GM12878 (cell line): ENCODE results near the gene DTNA. TPM values are rescaled to one million over a fixed set of nuclear protein-coding genes. Genes with fewer than 3 reads are reported as not detected.

ENCODE experiments used
- ATAC-seq: fragments of 200-7000 bp; cut with Tn5 transposase; 3 replicates; pipeline ENCODE4 v1.9.1; 2020; ENCODE audit warnings: mild to moderate bottlenecking, moderate library complexity
- BruUV-seq: library from RNA; stranded (reverse); fragments of 400-500 nt; replicated peaks from 2 replicates; lab custom pipeline; 2021; lab: Mats Ljungman, UMichigan
- CTCF ChIA-PET: fragments of 300-600 bp; sonication (Branson Sonifier 250); formaldehyde crosslinking; extraction: SDS; loops from one replicate; lab custom pipeline; 2021; ENCODE audit warnings: inconsistent platforms; lab: Yijun Ruan, JAX
- POLR2A ChIA-PET: fragments of 350-600 bp; formaldehyde crosslinking; extraction: SDS; loops from one replicate; lab custom pipeline; 2021; ENCODE audit warnings: inconsistent platforms; lab: Charles Lee
- RAD21 ChIA-PET: fragments of 300-600 bp; sonication (Branson Sonifier 250); formaldehyde crosslinking; loops from one replicate; lab custom pipeline; 2023; ENCODE audit warnings: antibody characterized with exemption; ENCODE audit not compliant: unreplicated experiment; lab: Charles Lee
- SMC1A ChIA-PET: fragments of 300-600 bp; sonication (Branson Sonifier 250); formaldehyde crosslinking; loops from one replicate; lab custom pipeline; 2023; ENCODE audit not compliant: unreplicated experiment, uncharacterized antibody; lab: Charles Lee
- DNase-seq: peaks from one replicate; pipeline ENCODE4 v3.0.0-alpha.2; 2011; ENCODE audit warnings: low read depth, low spot score
- FAIRE-seq: peaks from 3 replicates; lab custom pipeline; 2011; peaks lifted over from hg19 to GRCh38; lab: Jason Lieb, UNC
- H2AFZ ChIP-seq: 2 replicates; pipeline ENCODE4 v1.6.0; 2011; ENCODE audit warnings: low read depth, low read length, control low read depth; ENCODE audit not compliant: control insufficient read depth
- H3K27ac ChIP-seq: 2 replicates; pipeline ENCODE4 v1.5.1; 2011; ENCODE audit warnings: control low read depth; ENCODE audit not compliant: control insufficient read depth, insufficient read depth
- H3K27me3 ChIP-seq, 2 experiments: replicated peaks in 1 of 2; 2 replicates each; pipeline versions ENCODE4 v1.6.0 to v1.6.1; 2011; ENCODE audit warnings: low read length in 1 of 2; ENCODE audit not compliant: control insufficient read depth in 2 of 2, insufficient read depth in 2 of 2
- H3K36me3 ChIP-seq, 2 experiments: 2 replicates each; pipeline ENCODE4 v1.5.1; 2011; ENCODE audit warnings: low read length in 1 of 2; ENCODE audit not compliant: control insufficient read depth in 2 of 2, insufficient read depth in 2 of 2
- H3K4me1 ChIP-seq: 2 replicates; pipeline ENCODE4 v1.6.1; 2011; ENCODE audit warnings: mild to moderate bottlenecking, low read length, moderate library complexity, mixed read lengths; ENCODE audit not compliant: control insufficient read depth, insufficient read depth
- H3K4me2 ChIP-seq: 2 replicates; pipeline ENCODE4 v1.6.0; 2011; ENCODE audit warnings: control low read depth; ENCODE audit not compliant: control insufficient read depth, insufficient read depth
- H3K4me3 ChIP-seq: fragments of 200-600 bp; sonication (generic); 2 replicates; pipeline ENCODE4 v1.5.1; 2016
- H3K79me2 ChIP-seq: 2 replicates; pipeline ENCODE4 v1.6.0; 2011; ENCODE audit warnings: low read length; ENCODE audit not compliant: control insufficient read depth, insufficient read depth
- H3K9ac ChIP-seq: 2 replicates; pipeline ENCODE4 v1.8.0; 2011; ENCODE audit warnings: low read length, control low read depth, mixed read lengths; ENCODE audit not compliant: control insufficient read depth, insufficient read depth
- H3K9me3 ChIP-seq: replicated peaks from 3 replicates; pipeline ENCODE4 v1.5.1; 2011; ENCODE audit warnings: mild to moderate bottlenecking, low read length; ENCODE audit not compliant: control insufficient read depth, insufficient read depth
- H4K20me1 ChIP-seq: 2 replicates; pipeline ENCODE4 v1.6.0; 2011; ENCODE audit not compliant: control insufficient read depth, insufficient read depth
- ASH2L ChIP-seq: fragments of 300-600, 200-600 bp; sonication (generic); IDR thresholded peaks from 2 replicates; pipeline ENCODE4 v1.6.1; 2017; ENCODE audit warnings: low read depth, mild to moderate bottlenecking, borderline replicate concordance
- BMI1 ChIP-seq: fragments of 450-650 bp; IDR thresholded peaks from 2 replicates; pipeline ENCODE4 v1.6.1; 2016; ENCODE audit warnings: mild to moderate bottlenecking, moderate library complexity, borderline replicate concordance
- CEBPB ChIP-seq, 2 experiments: fragments of 150-350 bp in 1 of 2; IDR thresholded peaks; 2 replicates each; pipeline ENCODE4 v1.6.1; 2012 to 2014; ENCODE audit warnings: low read depth in 2 of 2, low read length in 2 of 2, borderline replicate concordance in 1 of 2, inconsistent platforms in 1 of 2
- E2F4 ChIP-seq: IDR thresholded peaks from 2 replicates; pipeline ENCODE4 v1.6.1; 2012; ENCODE audit warnings: low read depth, low read length, improper control_type of control experiment
- HDAC6 ChIP-seq: fragments of 200-600 bp; sonication (generic); IDR thresholded peaks from one replicate; pipeline ENCODE4 v1.8.0; 2017; ENCODE audit warnings: antibody characterized with exemption; ENCODE audit not compliant: unreplicated experiment
- HDGF ChIP-seq: fragments of 450-650 bp; IDR thresholded peaks from 2 replicates; pipeline ENCODE4 v1.6.1; 2016; ENCODE audit warnings: antibody characterized with exemption
- NFYA ChIP-seq: IDR thresholded peaks from 2 replicates; pipeline ENCODE4 v1.6.1; 2011; ENCODE audit warnings: low read depth, mild to moderate bottlenecking, low read length, improper control_type of control experiment, borderline replicate concordance
- SMAD5 ChIP-seq: IDR thresholded peaks from 2 replicates; pipeline ENCODE4 v1.6.1; 2016; ENCODE audit warnings: antibody characterized with exemption, low read depth
- SPI1 ChIP-seq: IDR thresholded peaks from 2 replicates; pipeline ENCODE4 v1.6.1; 2011; ENCODE audit warnings: low read depth, mild to moderate bottlenecking, low read length, moderate library complexity, borderline replicate concordance; ENCODE audit not compliant: insufficient read depth
- ZNF622 ChIP-seq: fragments of 450-650 bp; IDR thresholded peaks from 2 replicates; pipeline ENCODE4 v1.6.1; 2017; ENCODE audit warnings: mild to moderate bottlenecking, inconsistent platforms
- ZZZ3 ChIP-seq: IDR thresholded peaks from 2 replicates; pipeline ENCODE4 v1.6.1; 2011; ENCODE audit warnings: low read depth; ENCODE audit not compliant: control insufficient read depth, insufficient read length
- in situ Hi-C: fragments of 300-500 bp; cut with MboI; formaldehyde crosslinking; loops from 9 replicates; pipeline ENCODE4 v1.14.3; 2018; ENCODE audit warnings: mixed read lengths
- intact Hi-C: fragments of 100-400 bp; cut with micrococcal nuclease; formaldehyde crosslinking; loops from one replicate; pipeline ENCODE4 v1.14.2; 2022; ENCODE audit not compliant: unreplicated experiment
- polyA plus RNA-seq, 11 experiments: library from polyadenylated mRNA; depleted of rRNA in 4 of 11; unstranded in 6 of 11; stranded (reverse) in 5 of 11; fragments of >200 nt; fragmentation: Nextera tagmentation in 4 of 11; fragmentation: Illumina TruSeq in 1 of 11; extraction: Ambion mirVana in 4 of 11; extraction: Trizol in 1 of 11; gene quantifications; 1 replicate in 1 of 11; 2 replicates in 10 of 11; pipeline versions ENCODE4 v1.2.1 to v1.2.3, GENCODE V29; 2011 to 2016; ENCODE audit warnings: inconsistent platforms in 2 of 11, missing spikeins in 2 of 11, low read depth in 1 of 11
- total RNA-seq, 4 experiments: library from RNA; depleted of rRNA in 3 of 4; stranded (reverse); fragments of >200 nt in 3 of 4; fragmentation: Illumina TruSeq in 1 of 4; extraction: Trizol in 1 of 4; gene quantifications; 2 replicates each; pipeline versions ENCODE4 v1.2.1 to v1.2.3, GENCODE V29; 2013 to 2021
- TF ChIP-seq, protein P1 (sequence below): fragments of 450-650 bp; IDR thresholded peaks from 2 replicates; pipeline ENCODE4 v1.6.1; 2018; ENCODE audit warnings: mild to moderate bottlenecking, low read depth, moderate library complexity; ENCODE audit not compliant: partially characterized antibody

The DTNA gene
- total and polyA plus RNA-seq, 10 of the 15 experiments (the other 5 are each of a cell fraction or from before 2014, with no cell fraction given): 0.26 to 8.6 (median 0.53) TPM

DNA sequence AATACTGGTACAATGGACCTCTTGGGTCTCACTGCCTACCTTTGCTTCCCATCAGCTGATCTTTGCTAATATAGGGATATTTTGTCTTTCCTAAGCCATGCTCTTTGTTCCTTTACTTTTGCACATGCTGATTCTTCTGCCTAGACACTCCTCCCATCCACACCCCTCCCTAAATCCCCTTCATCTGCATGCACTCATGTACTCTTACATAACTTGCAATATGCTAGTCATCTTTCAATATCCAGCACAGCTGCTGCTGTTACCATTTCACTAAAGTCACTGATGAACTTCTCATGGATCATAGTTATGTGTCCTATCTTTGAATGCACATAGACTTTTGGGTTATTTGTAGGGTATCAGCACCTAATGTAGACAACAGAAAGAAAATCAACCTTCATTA is 18.5 kb upstream of the DTNA start:
- Histone ChIP-seq H3K27me3 (no peaks in the 10 kb centered on the region), H3K9me3 (no peaks in the 10 kb centered on the region), H3K9ac (no peak overlapping the region), H3K27ac (no peak overlapping the region), H3K36me3 (no peaks in the 10 kb centered on the region), H2AFZ (no peak overlapping the region), H3K79me2 (no peaks in the 10 kb centered on the region), H3K4me2 (no peak overlapping the region), H3K4me3 (no peak overlapping the region), H4K20me1 (no peaks in the 10 kb centered on the region), H3K4me1 (no peaks in the 10 kb centered on the region)
- ChIA-PET RAD21 (interaction anchor here (2.6 kb wide), 1 partner anchor 30 kb away, joined by 14 read pairs; no protein-coding TSS in a partner anchor), SMC1A (interaction anchor here (0.8 to 6.0 kb wide), 7 partner anchors 10 to 82 kb away, joined by 3 to 54 read pairs (median 4); partner anchors contain the start of gene DTNA), POLR2A (no interaction called here), CTCF (interaction anchor here (0.9 to 6.7 kb wide), 5 partner anchors 15 to 82 kb away, joined by 3 to 50 read pairs (median 3); no protein-coding TSS in a partner anchor)
- intact Hi-C loops: no loop called here
- in situ Hi-C loops: no loop called here
- FAIRE-seq (no peak), DNase-seq (no peak), ATAC-seq (no peak)
- no peak for TF ChIP-seq SPI1
- TF ChIP-seq BMI1: no peak
- no peak for TF ChIP-seq ZZZ3
- TF ChIP-seq HDAC6: no peak
- TF ChIP-seq SMAD5: no peak
- no peak for TF ChIP-seq NFYA
- TF ChIP-seq HDGF: no peak
- no peak for TF ChIP-seq ASH2L
- no peak for TF ChIP-seq ZNF622
- no peak for TF ChIP-seq E2F4
- TF ChIP-seq, protein P1, sequence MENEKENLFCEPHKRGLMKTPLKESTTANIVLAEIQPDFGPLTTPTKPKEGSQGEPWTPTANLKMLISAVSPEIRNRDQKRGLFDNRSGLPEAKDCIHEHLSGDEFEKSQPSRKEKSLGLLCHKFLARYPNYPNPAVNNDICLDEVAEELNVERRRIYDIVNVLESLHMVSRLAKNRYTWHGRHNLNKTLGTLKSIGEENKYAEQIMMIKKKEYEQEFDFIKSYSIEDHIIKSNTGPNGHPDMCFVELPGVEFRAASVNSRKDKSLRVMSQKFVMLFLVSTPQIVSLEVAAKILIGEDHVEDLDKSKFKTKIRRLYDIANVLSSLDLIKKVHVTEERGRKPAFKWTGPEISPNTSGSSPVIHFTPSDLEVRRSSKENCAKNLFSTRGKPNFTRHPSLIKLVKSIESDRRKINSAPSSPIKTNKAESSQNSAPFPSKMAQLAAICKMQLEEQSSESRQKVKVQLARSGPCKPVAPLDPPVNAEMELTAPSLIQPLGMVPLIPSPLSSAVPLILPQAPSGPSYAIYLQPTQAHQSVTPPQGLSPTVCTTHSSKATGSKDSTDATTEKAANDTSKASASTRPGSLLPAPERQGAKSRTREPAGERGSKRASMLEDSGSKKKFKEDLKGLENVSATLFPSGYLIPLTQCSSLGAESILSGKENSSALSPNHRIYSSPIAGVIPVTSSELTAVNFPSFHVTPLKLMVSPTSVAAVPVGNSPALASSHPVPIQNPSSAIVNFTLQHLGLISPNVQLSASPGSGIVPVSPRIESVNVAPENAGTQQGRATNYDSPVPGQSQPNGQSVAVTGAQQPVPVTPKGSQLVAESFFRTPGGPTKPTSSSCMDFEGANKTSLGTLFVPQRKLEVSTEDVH: no peak
- no peak for TF ChIP-seq CEBPB (IDR thresholded peaks at IDR 0.05; ENCODE audit: borderline replicate concordance in 1 of 2, low read depth in 2 of 2, low read length in 2 of 2)
- no TSS peak for BruUV-seq
